CD4-positive, alpha-beta T cell treated with Interleukin-21 for 1 hour (primary cell): ENCODE data around the gene FITM1.

Source experiments
- DNase-seq: peaks from one replicate; pipeline ENCODE4 v3.0.0-alpha.2; 2020

The FITM1 gene

DNA sequence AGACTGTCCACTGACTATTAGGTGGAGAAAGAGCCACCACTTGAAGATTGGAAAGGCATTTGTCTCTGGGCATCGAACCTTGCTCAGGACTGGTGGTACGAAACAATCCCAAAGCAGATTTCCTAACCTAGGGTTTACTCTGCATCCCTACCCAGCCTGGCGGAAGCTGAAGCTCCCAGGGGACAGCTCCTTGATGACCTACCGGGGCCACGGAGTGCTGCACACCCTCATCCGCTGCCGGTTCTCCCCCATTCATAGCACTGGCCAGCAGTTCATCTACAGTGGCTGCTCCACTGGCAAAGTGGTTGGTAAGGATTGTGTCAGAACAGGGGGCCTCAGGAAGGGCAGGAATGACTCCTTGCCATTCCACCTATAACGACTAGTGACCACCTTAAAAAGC lies 9.2 kb upstream of the FITM1 start:
- no peak for DNase-seq

DNA sequence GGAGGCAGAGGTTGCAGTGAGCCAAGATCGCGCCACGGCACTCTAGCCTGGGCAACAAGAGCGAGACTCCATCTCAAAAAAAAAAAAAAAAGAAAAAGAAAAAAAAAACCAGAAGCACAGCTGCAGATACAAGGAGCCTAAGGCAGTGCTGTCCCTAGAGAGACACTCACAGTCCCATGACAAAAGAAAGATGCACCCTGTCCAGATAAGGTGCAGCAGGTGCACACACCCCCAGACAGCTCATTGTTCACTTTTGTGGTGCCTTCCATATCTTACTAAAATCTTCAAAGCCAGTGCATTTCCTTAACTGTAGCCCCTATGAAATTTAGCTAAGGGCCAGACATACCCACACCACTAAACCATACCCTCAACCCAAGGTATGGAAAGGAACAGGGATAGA lies 8.0 kb upstream of the FITM1 start:
- no peak for DNase-seq

GRCh38 chr14:24122898-24123297 lies 7.6 kb upstream of the FITM1 start:
- DNase-seq = no peak

DNA sequence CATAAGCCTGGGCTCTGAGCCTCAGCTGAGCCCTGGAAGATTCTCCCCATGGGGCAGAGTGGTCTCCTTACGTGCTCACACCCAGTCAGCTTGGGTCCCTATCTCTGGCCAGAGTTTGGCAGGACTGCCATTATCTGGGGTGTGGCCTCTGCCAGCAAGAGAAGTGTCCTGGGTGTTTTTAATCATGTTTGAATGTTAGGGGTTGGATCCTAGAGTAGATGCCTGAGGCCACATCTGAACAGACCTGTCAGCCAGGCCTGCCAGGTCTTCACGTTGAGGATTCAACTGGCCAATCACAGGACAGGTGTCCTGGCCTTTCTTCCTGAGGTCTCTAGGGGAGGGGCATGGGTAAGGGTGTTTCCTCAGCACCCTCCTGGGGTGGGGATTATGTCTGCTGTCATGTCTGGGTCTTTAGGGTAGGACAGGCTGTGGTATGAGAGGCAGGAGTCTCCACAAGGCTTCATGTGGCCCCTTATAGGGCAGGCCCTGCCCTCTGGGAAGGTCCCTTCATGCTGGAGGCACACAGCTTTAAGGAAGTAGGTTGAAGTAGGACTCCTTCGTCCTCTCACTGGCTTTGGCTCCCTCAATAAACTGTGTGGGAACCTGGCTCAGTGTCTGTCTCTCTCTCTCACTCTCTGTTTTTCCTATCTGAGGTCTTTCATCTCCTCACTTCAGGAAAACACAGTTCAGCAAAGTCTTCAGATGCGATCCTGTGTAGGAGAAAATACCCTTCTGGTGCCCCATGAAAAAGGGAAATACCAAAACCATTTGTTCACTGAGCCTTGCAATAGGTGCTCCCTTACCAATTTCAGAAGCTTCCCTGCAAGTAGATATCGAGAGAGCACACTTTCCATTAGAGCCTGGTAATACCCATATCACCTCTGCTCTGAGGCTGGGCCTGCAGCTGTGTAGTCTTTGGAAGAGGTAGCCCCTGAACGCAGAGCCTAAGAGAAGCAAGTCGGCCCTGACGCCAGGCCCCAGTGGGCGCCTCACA lies 6.7 kb upstream of the FITM1 start:
- DNase-seq = no peak

GRCh38 chr14:24126939-24127338 lies 3.5 kb upstream of the FITM1 start:
- DNase-seq = no peak

GRCh38 chr14:24127673-24128072 lies 2.8 kb upstream of the FITM1 start:
- DNase-seq = no peak

GRCh38 chr14:24129410-24129998 lies 955 bp upstream of the FITM1 start:
- DNase-seq = no peak

DNA sequence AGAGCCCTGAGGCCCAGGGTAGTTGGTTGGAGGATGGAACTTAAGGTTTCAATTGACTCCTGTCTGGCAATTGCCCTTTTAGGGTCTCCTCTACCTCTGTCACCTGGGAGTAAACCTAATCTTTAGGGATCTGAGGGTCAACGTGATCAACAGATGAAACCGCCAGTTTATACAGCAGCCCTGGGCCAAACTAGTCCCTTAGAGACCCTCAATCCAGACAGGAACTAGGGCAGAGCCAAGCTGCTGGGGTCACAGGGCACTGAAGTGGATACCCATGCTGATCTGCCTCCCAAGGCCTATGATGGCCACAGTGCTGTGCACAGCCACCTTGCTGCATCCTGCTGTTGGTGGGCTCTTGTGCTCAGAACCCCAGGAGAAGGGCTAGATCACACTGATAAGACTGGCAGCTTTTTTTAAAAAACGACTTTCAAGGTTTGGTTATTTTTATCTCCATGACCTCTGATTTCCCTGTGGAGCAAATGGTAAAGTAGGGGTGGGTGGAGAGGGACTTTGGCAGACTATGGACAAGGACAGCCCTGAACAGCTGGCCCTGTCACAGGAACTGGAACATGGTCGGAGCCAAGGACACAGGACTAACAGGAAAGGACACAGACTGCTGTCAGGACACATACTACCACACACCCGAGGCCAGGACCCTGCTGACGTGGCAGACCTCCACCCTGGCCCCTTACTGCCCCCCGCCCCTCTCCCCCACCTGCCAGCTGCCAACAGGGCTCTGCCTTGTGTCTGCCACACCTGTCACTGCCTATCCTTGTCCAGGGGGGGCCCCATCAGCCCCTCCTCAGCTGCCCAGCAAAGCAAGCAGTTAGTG lies 474 bp downstream of the FITM1 start:
- DNase-seq = no peak

GRCh38 chr14:24131549-24131966 lies 1.1 kb downstream of the FITM1 start:
- no peak for DNase-seq

GRCh38 chr14:24132061-24132685 lies 1.7 kb downstream of the FITM1 start:
- no peak for DNase-seq

GRCh38 chr14:24132976-24133375 lies 2.5 kb downstream of the FITM1 start:
- no peak for DNase-seq

DNA sequence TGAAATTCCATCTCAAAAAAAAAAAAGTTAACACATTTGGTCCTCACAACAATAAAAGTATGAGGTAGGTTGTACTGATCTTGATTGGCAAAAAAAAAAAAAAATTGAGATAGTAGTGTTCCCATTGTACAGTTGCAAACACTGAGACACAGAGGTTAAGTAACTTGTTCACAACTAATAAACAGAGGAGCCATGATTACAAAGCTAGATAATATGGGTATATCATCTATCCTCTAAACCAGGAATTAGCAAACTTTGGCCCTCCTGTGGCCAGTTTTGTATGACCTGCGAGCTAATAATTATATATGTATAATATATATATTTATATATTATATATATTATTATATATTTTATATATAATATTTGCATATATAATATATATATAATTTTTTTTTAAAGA lies 3.3 kb downstream of the FITM1 start:
- no peak for DNase-seq

- DNase-seq = no peak
Measured at GRCh38 chr14:24135584-24135833, 5.0 kb downstream of the FITM1 start.

- peak; percentile 96 for DNase-seq
Measured at GRCh38 chr14:24135834-24136683, 5.6 kb downstream of the FITM1 start, which contains the start of gene PSME1. Gene PSME1, plus strand, starts transcription at chr14:24136194. Its CDS starts 69 bp downstream, at chr14:24136263.

- no peak for DNase-seq
Measured at GRCh38 chr14:24136684-24137528, 6.4 kb downstream of the FITM1 start.

GRCh38 chr14:24137529-24138395 lies 7.3 kb downstream of the FITM1 start:
- DNase-seq = no peak

DNA sequence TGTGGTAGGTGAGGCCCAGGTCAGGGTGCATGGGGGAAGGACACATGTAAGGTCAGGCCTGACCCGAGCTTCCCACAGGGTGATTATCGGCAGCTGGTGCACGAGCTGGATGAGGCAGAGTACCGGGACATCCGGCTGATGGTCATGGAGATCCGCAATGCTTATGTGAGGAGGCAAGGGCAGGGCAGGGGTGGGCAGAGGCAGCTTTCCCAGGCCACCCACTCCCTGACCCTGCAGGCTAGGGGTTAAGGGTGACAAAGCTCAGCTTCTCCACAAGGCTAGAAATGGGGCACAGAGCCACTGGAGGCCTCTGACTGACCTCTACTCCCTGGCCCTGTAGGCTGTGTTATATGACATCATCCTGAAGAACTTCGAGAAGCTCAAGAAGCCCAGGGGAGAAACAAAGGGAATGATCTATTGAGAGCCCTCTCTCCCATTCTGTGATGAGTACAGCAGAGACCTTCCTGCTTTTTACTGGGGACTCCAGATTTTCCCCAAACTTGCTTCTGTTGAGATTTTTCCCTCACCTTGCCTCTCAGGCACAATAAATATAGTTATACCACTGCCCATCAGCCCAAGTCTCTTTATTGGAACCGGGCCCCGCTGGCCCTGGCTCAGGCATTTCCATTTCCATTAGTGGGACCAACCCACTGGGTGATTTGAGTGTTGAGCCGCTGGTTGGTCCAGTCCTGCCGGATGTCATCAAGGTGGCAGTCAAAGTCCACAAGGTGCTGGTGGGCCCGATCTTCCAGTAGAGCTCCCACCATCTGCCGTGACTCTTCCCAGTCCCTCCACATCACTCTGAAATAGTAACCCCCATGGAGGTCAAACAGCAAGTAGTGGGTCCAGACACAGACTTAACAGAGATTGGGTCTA lies 8.2 kb downstream of the FITM1 start:
- no peak for DNase-seq

DNA sequence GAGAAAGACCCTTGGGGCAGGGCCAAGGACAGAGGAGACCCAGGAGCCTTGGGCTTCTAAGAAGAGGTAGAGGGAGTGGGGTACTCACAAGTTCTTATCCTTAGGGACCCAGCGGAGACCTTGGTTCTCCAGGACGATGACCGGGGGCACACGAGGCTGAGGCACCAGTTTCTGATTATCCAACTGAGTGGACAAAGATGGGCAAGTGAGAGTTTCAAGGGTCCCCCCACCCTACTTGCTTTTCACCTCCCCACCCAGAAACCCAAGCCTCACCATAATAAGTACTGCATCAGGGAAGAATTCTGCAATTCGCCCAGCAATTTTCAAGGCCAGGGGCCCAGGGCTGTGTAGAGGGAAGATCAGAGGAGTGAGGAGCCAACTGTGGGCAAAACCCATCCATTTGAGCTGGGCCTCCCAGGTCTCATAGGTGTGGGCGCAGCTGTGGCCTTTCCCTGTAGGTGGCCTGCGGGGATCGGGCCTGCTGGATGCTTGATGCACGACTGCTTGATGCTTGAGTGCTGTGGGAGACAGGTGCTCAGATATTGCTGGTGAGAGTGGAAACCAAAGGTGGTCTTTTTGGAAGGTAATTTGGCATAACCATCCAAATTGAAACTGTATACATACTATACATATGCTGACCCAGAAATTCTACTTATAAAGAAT lies 8.9 kb downstream of the FITM1 start:
- peak; percentile 32 for DNase-seq
